T-cell (primary cell): Measurements from ENCODE around the gene CBX8. TPM values are rescaled to one million over a fixed set of nuclear protein-coding genes. Genes with fewer than 3 reads are reported as not detected.

Source experiments
- ATAC-seq, 4 experiments: fragments of 200-7000 bp in 3 of 4; fragments of 150-1000 bp in 1 of 4; cut with Tn5 transposase; replicated peaks in 1 of 4; 1 replicate in 3 of 4; 2 replicates in 1 of 4; pipeline ENCODE4 v1.10.0; 2021; ENCODE audit warnings: moderate library complexity in 3 of 4, mild to moderate bottlenecking in 2 of 4, moderate number of reproducible peaks in 1 of 4
- CTCF ChIA-PET, 2 donors: fragments of 300-600 bp; sonication (Branson Sonifier 250); formaldehyde crosslinking; loops; one replicate each; lab custom pipeline; 2022; ENCODE audit warnings: antibody characterized with exemption in 2 of 2; lab: Charles Lee
- POLR2A ChIA-PET, 2 donors: fragments of 300-600 bp; sonication (Branson Sonifier 250); formaldehyde crosslinking; loops; one replicate each; lab custom pipeline; 2022; ENCODE audit warnings: antibody characterized with exemption in 2 of 2; lab: Charles Lee
- DNase-seq, 35 experiments: peaks; one replicate each; pipeline versions ENCODE4 v3.0.0 to v3.0.0-alpha.2; 2013 to 2023
- H3K27ac ChIP-seq: one replicate; pipeline ENCODE4 v1.5.1; 2013; ENCODE audit warnings: low read length
- H3K27me3 ChIP-seq, 2 experiments: replicated peaks in 1 of 2; 1 replicate in 1 of 2; 2 replicates in 1 of 2; pipeline versions ENCODE4 v1.6.1 to v1.7.0; 2013; ENCODE audit warnings: low read length in 1 of 2, mixed read lengths in 1 of 2; ENCODE audit not compliant: control insufficient read depth in 2 of 2, insufficient read depth in 2 of 2; ENCODE audit errors: extremely low read depth in 1 of 2
- H3K36me3 ChIP-seq, 2 donors: 1 replicate in 1 of 2; 2 replicates in 1 of 2; pipeline versions ENCODE4 v1.6.1 to v1.7.0; 2013; ENCODE audit warnings: low read length in 1 of 2; ENCODE audit not compliant: control insufficient read depth in 2 of 2, insufficient read depth in 1 of 2; ENCODE audit errors: extremely low read depth in 1 of 2
- H3K4me1 ChIP-seq, 2 experiments: 1 replicate in 1 of 2; 2 replicates in 1 of 2; pipeline versions ENCODE4 v1.6.1 to v1.7.0; 2013; ENCODE audit warnings: low read length in 2 of 2, mixed read lengths in 1 of 2; ENCODE audit not compliant: insufficient read depth in 2 of 2, control insufficient read depth in 1 of 2; ENCODE audit errors: extremely low read depth in 1 of 2
- H3K4me3 ChIP-seq, 2 donors: 1 replicate in 1 of 2; 2 replicates in 1 of 2; pipeline versions ENCODE4 v1.5.1 to v1.7.0; 2013; ENCODE audit warnings: mild to moderate bottlenecking in 2 of 2, low read length in 1 of 2, moderate library complexity in 1 of 2; ENCODE audit not compliant: control insufficient read depth in 1 of 2; ENCODE audit errors: extremely low read depth in 1 of 2
- H3K9me3 ChIP-seq: 2 replicates; pipeline ENCODE4 v1.7.0; 2013
- H3K27ac Mint-ChIP-seq, 2 donors: one replicate each; pipeline ENCODE4 v1.8.0; 2020 to 2021; ENCODE audit warnings: mild to moderate bottlenecking in 2 of 2, mixed read lengths in 2 of 2
- H3K27me3 Mint-ChIP-seq, 2 donors: one replicate each; pipeline ENCODE4 v1.8.0; 2021 to 2022; ENCODE audit warnings: mixed read lengths in 2 of 2
- H3K36me3 Mint-ChIP-seq: one replicate; pipeline ENCODE4 v1.8.0; 2021; ENCODE audit warnings: mixed read lengths
- H3K4me1 Mint-ChIP-seq, 3 donors: one replicate each; pipeline ENCODE4 v1.8.0; 2020 to 2022; ENCODE audit warnings: mixed read lengths in 3 of 3, mild to moderate bottlenecking in 1 of 3
- H3K4me3 Mint-ChIP-seq, 3 donors: one replicate each; pipeline ENCODE4 v1.8.0; 2020 to 2022; ENCODE audit warnings: mild to moderate bottlenecking in 3 of 3, mixed read lengths in 3 of 3, moderate library complexity in 3 of 3
- H3K9me3 Mint-ChIP-seq, 3 donors: one replicate each; pipeline ENCODE4 v1.8.0; 2020 to 2022; ENCODE audit warnings: mixed read lengths in 3 of 3
- WGBS: methylation state at CpG from one replicate; pipeline ENCODE4 v1.1.5; 2013; ENCODE audit warnings: missing lambda C conversion rate; ENCODE audit not compliant: insufficient coverage; 5-methylcytosine and 5-hydroxymethylcytosine counted together
- total RNA-seq, 35 experiments: library from RNA in 6 of 35; stranded (reverse) in 6 of 35; fragments of 120-200 nt in 1 of 35; gene quantifications; one replicate each; pipeline versions ENCODE4 v1.2.1 to v1.2.4 and lab custom pipeline; 2013 to 2026

The CBX8 gene
- total RNA-seq, 5 donors from 2014 or later (not counting 1 experiment from before 2014, with no cell fraction given), result 1.9 to 5.1 (median 3.9) TPM

DNA sequence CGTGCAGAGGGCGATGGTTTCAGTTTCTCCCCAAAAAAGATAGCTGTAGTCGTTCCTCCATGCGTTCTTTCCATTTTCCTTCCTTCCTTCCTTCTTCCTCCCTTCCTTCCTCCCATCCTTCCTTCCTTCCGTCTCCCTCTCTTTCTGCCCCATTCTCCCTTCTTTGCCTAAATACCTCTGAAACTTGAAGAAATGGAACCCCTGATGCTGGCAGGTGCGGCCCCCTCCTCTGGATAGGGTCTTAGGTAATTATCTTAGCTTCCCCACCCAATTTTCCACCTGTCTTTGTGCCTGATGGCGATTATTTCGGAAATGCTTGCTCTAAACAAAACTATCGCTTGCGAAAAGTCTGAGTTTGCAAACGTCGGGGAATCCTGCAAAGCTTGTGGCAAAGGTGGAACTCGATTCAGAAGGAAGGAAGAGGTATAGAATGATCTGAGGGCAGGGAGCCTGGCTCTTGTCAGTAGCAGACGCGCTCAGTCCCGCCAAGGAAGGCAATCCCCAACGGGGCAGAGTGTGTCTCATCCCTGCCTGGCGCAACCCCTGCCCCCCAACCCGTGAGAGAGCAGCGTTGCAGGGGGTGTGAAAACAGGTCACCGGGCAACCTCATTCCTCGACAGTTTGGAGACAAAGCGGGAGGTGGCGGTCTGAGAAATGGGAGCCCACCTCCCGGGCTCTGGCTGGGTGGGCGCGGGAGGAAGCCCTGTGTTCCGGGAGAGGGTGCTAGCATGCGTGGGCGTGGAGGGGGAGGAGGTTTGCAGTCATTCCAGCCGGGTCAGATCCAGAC, 2.9 kb upstream of the CBX8 start:
- DNase-seq, result peak in 1 of 35 experiments; percentile 43
- peak overlapping the region in 2 of 3 donors; percentile 49 to 60 for H3K4me3 Mint-ChIP-seq
- ATAC-seq, result no peak
- peak overlapping the region in 1 of 2 donors; percentile 35 for H3K4me3 ChIP-seq
- H3K27me3 Mint-ChIP-seq, result peaks cover 23 to 45% of the 10 kb centered on the region in 2 donors
- CTCF ChIA-PET, result no interaction called here
- peaks cover 8 to 86% of the 10 kb centered on the region in 2 experiments for H3K27me3 ChIP-seq
- peaks cover 3 to 5% of the 10 kb centered on the region in 2 donors for H3K36me3 ChIP-seq
- no peaks in the 10 kb centered on the region for H3K36me3 Mint-ChIP-seq
- H3K27ac Mint-ChIP-seq, result peak overlapping the region in 1 of 2 donors; percentile 63
- no peak overlapping the region for H3K27ac ChIP-seq
- H3K4me1 Mint-ChIP-seq, result peaks cover 29 to 51% (median 41%) of the 10 kb centered on the region in 3 donors
- POLR2A ChIA-PET, result no interaction called here
- H3K4me1 ChIP-seq, result peaks cover 41 to 80% of the 10 kb centered on the region in 2 experiments
- no peaks in the 10 kb centered on the region for H3K9me3 Mint-ChIP-seq
- 2% methylated on average over 19 of the region's 31 CpGs for WGBS
- no peaks in the 10 kb centered on the region for H3K9me3 ChIP-seq

DNA sequence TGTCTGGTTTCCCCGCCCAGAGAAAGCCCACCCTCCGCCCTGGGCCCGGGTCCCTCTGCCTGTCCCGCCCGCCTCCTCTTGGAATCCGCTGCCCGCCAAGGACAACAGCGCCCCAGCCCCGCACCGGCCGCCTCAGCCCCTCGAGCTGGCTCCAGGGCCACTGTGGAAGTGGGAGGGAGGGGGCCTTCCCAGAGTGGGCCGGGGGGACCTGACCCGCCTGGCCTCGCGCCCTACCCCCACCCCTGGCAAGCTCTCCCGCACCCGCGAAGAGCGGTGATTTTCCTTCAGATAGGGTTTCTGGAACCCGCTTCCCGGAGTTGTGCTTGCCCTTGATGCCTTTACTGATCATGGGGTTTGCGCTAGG, 2.3 kb upstream of the CBX8 start:
- peaks cover 39 to 74% of the 10 kb centered on the region in 2 experiments for H3K4me1 ChIP-seq
- H3K36me3 ChIP-seq, result peaks cover 3 to 6% of the 10 kb centered on the region in 2 donors
- WGBS, result 15% methylated on average over 16 of the region's 23 CpGs
- peaks cover 8 to 83% of the 10 kb centered on the region in 2 experiments for H3K27me3 ChIP-seq
- Mint-ChIP-seq H3K4me1 (peaks cover 24 to 46% (median 37%) of the 10 kb centered on the region in 3 donors), H3K27ac (no peak overlapping the region), H3K36me3 (no peaks in the 10 kb centered on the region), H3K27me3 (peaks cover 18 to 40% of the 10 kb centered on the region in 2 donors), H3K9me3 (no peaks in the 10 kb centered on the region), H3K4me3 (peak overlapping the region in 2 of 3 donors; percentile 49 to 60)
- ChIA-PET CTCF (no interaction called here), POLR2A (interaction anchor here in 1 of 2 donors (0.6 kb wide), 1 partner anchor 40 kb away, joined by 5 read pairs; the partner anchor contains the start of gene CBX4)
- H3K4me3 ChIP-seq, result peak overlapping the region in 1 of 2 donors; percentile 35
- no peak for ATAC-seq
- H3K27ac ChIP-seq, result no peak overlapping the region
- DNase-seq, result peak in 1 of 35 experiments; percentile 40
- no peaks in the 10 kb centered on the region for H3K9me3 ChIP-seq

DNA sequence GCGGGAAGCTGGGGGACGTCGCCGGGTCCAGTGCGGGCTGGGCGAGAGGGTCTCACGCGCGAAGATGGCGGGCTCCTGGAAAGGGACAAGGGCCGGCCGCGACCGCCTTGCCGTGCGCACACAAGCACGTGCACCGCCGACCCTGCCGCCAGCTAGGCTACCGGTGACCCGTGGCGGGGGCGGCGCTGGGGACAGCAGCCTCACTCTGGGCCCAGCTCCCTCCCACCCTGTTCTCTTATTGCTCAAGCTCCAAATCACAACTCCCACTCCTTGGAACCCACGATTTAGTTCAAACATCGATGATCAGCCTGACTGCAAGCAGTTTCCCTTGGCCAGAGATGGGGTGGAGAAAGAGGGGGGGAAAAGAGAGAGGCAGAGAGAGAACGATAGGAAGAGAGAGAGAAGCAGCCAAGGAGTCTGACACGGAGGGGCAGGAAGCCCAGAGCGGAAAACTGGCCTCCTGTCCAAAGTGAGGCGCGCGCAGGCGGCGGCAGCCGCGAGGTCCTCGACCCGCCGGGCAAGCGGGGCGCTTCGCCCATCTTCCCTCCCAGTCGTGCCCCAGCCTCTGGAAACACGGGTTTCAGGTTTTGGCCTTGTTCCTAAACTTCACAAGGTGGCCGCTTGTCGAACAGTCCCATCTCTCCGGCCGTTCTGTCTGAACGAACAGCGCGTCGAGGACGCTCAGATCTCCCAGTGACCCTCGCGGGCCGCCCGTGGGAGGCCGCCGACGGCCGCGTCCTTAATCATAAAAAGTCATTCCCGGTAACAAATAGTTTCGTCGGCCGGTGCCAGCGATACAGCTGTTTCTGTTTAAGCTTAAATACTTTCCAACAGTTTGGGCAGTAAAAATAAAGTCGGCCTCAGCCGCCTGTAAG, 1.7 kb upstream of the CBX8 start:
- peaks cover 2% of the 10 kb centered on the region for H3K36me3 Mint-ChIP-seq
- peaks cover 24 to 44% (median 34%) of the 10 kb centered on the region in 3 donors for H3K4me1 Mint-ChIP-seq
- peaks cover 18 to 40% of the 10 kb centered on the region in 2 donors for H3K27me3 Mint-ChIP-seq
- DNase-seq, result peak in 1 of 35 experiments; percentile 40
- Histone ChIP-seq H3K27me3 (peaks cover 8 to 83% of the 10 kb centered on the region in 2 experiments), H3K9me3 (no peaks in the 10 kb centered on the region), H3K4me1 (peaks cover 39 to 70% of the 10 kb centered on the region in 2 experiments), H3K27ac (no peak overlapping the region), H3K4me3 (peak overlapping the region in 1 of 2 donors; percentile 47), H3K36me3 (peaks cover 3 to 6% of the 10 kb centered on the region in 2 donors)
- ATAC-seq, result no peak
- H3K4me3 Mint-ChIP-seq, result peak overlapping the region; percentile 56 to 62 (median 60)
- WGBS, result 9% methylated on average over 68 of the region's 70 CpGs
- no peaks in the 10 kb centered on the region for H3K9me3 Mint-ChIP-seq
- peak overlapping the region in 1 of 2 donors; percentile 72 for H3K27ac Mint-ChIP-seq
- CTCF ChIA-PET, result no interaction called here
- POLR2A ChIA-PET, result interaction anchor here (0.5 to 0.6 kb wide), 3 partner anchors 12 to 47 kb away, joined by 3 to 5 read pairs (median 5); partner anchors contain the start of gene CBX4 (in 1 of the 2)

DNA sequence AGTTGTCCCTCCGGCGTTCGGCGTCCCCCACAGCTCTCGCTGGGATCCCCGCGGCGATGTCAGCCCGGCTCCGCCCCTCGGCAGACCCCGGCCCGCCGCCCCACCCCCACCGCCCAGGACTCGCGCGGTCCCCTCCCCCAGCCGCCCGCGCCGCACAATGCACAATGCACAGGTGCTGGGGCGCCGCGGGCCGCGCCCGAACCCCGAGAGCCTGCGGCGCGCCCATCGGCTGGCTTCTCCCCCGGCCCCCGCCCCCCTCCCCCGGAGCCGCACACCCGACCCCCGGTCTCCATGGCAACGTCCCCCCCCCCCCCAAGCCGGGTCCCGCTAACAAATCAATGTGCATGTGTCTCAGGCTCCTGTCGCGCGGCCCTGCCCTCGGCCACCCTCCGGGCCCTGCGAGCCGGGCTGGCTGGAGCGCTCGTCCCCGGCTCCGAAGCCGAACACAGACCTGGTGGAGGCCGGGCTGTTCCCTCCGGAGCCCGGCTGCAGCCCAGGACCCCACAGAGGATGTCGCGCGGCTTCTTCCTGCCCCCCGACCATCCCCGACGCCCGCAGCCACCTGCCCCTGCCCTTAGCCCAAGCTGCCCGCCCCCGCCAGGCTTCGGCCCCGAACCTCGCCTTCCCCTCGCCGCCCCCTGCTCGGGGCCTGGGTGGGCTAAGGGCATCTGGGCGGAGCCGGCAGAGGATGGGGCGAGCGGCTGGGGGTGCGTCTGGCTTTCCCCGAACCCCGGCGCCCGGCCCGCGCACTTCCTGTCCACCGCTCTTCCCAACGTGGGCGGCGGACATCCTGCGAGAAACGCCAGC, 818 bp upstream of the CBX8 start:
- POLR2A ChIA-PET, result interaction anchor here in 1 of 2 donors (0.7 kb wide), 1 partner anchor 42 kb away, joined by 3 read pairs; the partner anchor contains the start of gene CBX4
- no peak overlapping the region for H3K27ac ChIP-seq
- ATAC-seq (peak; percentile 16 to 30 (median 26)), DNase-seq (peak in 1 of 35 experiments; percentile 25)
- H3K36me3 Mint-ChIP-seq, result peaks cover 3% of the 10 kb centered on the region
- H3K4me3 ChIP-seq, result peak overlapping the region in 1 of 2 donors; percentile 76
- H3K4me1 ChIP-seq, result peaks cover 39 to 63% of the 10 kb centered on the region in 2 experiments
- no peaks in the 10 kb centered on the region for H3K9me3 Mint-ChIP-seq
- 1% methylated on average over 47 of the region's 89 CpGs for WGBS
- peaks cover 18 to 36% of the 10 kb centered on the region in 2 donors for H3K27me3 Mint-ChIP-seq
- H3K9me3 ChIP-seq, result no peaks in the 10 kb centered on the region
- peaks cover 24 to 43% (median 34%) of the 10 kb centered on the region in 3 donors for H3K4me1 Mint-ChIP-seq
- peaks cover 3 to 6% of the 10 kb centered on the region in 2 donors for H3K36me3 ChIP-seq
- peaks cover 8 to 83% of the 10 kb centered on the region in 2 experiments for H3K27me3 ChIP-seq
- H3K27ac Mint-ChIP-seq, result no peak overlapping the region
- CTCF ChIA-PET, result interaction anchor here in 1 of 2 donors (0.6 to 1.2 kb wide), 4 partner anchors 10 to 48 kb away, joined by 3 to 8 read pairs (median 5); partner anchors contain the start of gene CBX4
- H3K4me3 Mint-ChIP-seq, result peak overlapping the region in 1 of 3 donors; percentile 85

DNA sequence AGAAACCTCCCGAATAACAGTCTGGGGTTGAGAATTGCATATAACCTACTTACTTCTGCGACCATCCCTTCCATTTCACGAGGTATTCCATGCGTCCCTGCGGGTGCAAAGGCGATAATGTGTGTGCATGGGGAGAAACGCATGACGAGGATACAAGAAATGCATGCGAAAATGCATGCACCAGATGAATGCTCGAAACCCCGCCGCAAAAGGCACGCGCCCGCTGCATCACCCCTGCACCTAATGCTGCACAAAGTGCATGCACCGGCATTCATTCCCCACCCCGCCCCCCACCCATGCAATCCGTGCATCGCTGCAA, 474 bp downstream of the CBX8 start:
- H3K4me3 Mint-ChIP-seq, result peak overlapping the region; percentile 81 to 85 (median 83)
- Histone ChIP-seq H3K27me3 (peaks cover 4 to 84% of the 10 kb centered on the region in 2 experiments), H3K27ac (no peak overlapping the region), H3K4me3 (peak overlapping the region; percentile 67 to 76), H3K36me3 (peaks cover 3 to 6% of the 10 kb centered on the region in 2 donors), H3K9me3 (no peaks in the 10 kb centered on the region), H3K4me1 (peaks cover 34 to 61% of the 10 kb centered on the region in 2 experiments)
- ChIA-PET POLR2A (interaction anchor here (0.6 to 0.7 kb wide), 3 partner anchors 15 to 1099 kb away, joined by 3 to 4 read pairs (median 3); partner anchors contain the start of gene CBX4 (in 1 of the 2)), CTCF (interaction anchor here in 1 of 2 donors (0.6 to 1.0 kb wide), 4 partner anchors 19 to 811 kb away, joined by 3 to 6 read pairs (median 4); partner anchors contain the start of gene CBX4)
- no peak for DNase-seq
- peaks cover 20 to 43% (median 34%) of the 10 kb centered on the region in 3 donors for H3K4me1 Mint-ChIP-seq
- no peak for ATAC-seq
- H3K9me3 Mint-ChIP-seq, result no peaks in the 10 kb centered on the region
- H3K36me3 Mint-ChIP-seq, result peaks cover 3% of the 10 kb centered on the region
- H3K27ac Mint-ChIP-seq, result no peak overlapping the region
- peaks cover 21 to 38% of the 10 kb centered on the region in 2 donors for H3K27me3 Mint-ChIP-seq
- 3% methylated on average over 10 of the region's 19 CpGs for WGBS
